Measurements from ENCODE around the gene FAM200C.
"Not testable (repeated sequence)": the region's sequence is repeated elsewhere in the genome, so short reads cannot be mapped to it uniquely, and the experiment has no call there.

The FAM200C gene

DNA sequence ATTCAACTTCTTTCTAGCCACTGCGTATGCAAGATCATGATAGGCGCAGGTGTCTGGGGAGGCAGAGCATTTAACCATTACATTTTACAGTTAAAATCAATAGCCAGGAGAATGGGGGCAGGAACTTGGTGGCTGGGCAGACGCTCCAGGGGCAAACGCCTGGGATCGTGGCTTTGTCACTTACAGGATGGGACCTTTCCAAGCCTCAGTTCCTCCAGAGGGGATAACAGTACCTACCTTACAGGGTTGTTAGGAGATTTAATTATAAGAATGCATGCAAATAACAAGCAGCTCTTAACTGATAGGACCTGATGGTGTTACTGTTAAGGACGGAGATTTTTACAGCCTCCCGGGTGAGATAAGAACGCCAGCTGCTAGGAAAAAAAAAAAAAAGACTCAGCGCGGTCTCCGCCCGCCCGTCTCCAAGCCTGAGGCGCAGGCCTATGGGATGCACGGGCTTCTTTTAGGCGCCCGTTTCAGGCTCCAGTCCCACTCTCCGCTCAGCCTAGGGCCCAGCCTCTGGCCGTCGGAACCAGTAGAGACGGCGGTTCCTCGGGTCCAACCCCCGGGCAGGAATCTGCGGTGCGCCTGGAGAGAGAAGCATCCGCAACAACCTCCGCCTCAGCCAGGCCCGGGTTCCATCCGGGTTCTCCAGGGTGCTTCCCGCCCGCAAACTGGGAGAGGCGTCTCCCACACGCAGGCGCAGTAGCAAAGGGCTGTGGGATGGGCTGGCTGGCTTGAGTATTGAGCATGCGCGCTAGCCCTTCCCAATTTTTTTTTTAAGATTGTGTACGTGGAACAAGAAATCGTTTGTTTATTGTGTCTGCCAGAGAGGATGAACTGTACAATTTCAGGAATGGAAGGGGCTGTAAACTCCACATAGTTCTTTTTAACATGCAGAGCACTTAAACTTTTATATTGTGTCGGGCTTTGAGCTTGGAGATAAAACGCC, at the start of gene FAM200C:
TSS of gene FAM200C (minus strand) at position 653 of the 952 bp plus-strand sequence. CDS start 4,564 bp downstream, outside the sequence.
- H3K4me3 ChIP-seq (ENCODE audit: low read depth, low read length), result peak within 1 kb of the TSS; percentile 67

DNA sequence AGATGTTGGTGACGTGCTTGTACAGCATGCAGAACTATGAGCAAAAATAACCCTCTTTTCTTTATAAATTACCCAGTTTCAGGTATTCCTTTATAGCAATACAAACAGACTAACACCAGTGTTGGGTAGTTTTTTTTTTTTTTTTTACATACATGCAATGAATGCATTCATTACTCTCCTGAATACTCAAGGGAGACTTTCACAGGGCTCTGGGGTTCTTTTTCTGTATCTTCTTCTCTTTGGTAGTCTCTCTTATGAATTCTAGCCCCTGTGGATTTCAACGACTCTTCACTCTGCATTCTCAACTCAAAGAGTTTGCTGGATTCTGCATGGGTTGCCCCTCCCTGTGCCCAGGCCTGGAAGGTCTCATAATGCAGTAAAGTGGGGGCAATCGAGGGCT, 49.6 kb upstream of the FAM200C start:
- no peak overlapping the region for H3K4me3 ChIP-seq (ENCODE audit: low read depth, low read length)

DNA sequence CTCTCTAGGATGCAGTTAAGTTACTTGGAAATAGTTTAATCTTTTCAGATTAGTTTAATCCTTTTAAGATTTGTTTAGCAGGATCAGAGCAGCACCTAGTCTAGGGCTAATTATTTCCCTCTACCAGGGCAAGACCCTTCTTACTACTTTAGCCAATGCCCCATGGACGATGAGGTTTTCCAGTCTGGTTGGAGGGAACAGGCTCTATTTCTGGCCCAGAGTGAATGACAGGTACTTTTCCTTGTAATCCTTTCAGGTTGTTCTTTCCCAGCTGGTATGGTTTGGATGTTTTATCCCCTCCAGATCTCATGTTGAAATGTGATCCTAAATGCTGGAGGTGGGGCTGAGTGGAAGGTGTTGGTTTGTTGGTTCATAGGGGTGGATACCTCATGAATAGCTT, 49.0 kb upstream of the FAM200C start:
- no peak overlapping the region for H3K4me3 ChIP-seq (ENCODE audit: low read depth, low read length)

- no peak overlapping the region for H3K4me3 ChIP-seq (ENCODE audit: low read depth, low read length)
Observed at GRCh38 chr5:160445751-160446150, 45.9 kb upstream of the FAM200C start.

DNA sequence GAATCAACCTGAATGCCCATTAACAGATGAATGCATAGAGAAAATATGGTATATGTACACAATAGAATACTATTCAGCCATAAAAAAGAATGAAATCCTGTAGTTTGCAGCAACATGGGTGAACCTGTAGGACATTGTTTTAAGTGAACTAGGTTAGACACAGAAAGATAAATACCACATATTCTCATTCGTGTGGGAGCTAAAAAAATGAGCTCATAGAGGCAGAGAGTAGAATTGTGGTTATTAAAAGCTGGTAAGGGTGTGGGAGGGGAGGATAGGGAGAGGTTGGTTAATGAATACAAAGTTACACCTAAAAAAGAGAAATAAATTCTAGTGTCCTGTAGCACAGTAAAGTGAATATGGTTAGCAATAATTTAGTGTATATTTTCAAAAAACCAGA, 45.3 kb upstream of the FAM200C start:
- H3K4me3 ChIP-seq (ENCODE audit: low read depth, low read length), result no peak overlapping the region

- no peak overlapping the region for H3K4me3 ChIP-seq (ENCODE audit: low read depth, low read length)
Observed at GRCh38 chr5:160444407-160444806, 44.6 kb upstream of the FAM200C start.

DNA sequence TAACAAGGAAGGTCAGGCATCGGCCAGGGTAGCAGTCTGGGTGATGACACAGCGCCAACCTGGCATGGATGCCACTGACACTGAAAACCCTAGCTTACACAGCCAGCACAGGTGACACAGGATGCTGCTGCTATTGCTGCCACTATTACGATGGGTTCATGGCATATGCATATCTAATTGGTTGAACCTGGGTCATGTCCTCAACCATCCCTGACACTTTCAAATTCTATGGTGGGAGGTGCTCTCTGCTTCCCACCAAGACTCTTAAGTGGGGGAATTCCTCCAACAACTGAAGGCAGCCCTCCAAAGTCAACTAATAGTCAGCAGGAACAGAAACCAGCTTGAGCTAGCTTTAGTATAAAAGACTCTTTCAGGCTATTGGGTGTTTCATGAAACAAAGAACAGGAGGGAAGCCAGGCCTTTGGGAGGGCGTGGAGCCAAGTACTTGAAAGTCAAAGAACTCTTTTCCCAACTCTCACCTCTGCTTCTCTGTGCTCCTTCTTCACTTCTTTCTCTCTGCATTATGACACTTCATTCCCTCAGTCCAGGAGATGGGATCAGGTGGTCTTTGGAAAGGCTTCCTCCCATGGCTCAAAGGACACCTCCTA, 43.1 kb upstream of the FAM200C start:
- H3K4me3 ChIP-seq (ENCODE audit: low read depth, low read length), result no peak overlapping the region

DNA sequence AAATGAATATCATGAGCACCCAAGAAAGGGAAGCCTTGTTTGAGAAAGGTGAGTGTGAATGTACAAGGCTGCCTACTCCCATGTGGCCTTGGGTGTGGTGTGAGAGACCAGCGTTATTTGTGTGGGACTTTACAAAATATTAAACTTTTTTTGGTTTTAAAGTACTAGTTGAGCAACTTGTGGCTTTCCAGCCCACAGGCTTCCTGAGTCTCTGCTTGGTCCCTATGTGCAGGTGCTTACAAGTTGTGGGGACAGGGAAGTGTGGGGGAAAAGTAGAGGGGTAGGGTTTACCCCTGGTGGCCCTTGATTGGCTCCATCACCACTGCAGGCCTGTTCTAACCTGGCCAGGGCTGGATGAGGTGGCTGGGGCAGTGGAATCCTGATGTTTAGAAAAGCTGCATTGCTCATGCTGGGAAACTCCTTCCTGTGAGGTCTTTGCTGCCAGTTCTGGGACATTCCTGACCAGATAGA, 41.5 kb upstream of the FAM200C start:
- H3K4me3 ChIP-seq (ENCODE audit: low read depth, low read length), result no peak overlapping the region

DNA sequence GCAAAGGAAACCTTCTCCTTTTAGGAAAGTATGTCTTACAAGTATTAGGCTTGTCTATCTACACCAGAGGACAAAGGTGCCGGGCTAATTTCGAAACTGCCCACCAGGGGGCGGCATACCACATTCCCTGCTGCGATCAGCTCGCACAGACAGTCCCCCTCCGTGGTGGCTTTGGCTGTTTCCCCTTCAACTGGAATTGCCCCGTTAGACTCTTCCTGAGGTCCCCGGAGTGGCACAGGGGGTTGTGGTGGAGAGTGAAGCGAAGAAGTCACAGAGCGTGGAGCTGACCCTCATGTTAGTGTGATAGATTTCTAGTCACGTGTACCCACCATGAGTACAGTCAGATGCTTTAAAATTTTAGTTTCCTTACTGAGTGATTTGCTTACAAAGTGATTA, 39.3 kb upstream of the FAM200C start:
- H3K4me3 ChIP-seq (ENCODE audit: low read depth, low read length), result peak overlapping the region; percentile 28

DNA sequence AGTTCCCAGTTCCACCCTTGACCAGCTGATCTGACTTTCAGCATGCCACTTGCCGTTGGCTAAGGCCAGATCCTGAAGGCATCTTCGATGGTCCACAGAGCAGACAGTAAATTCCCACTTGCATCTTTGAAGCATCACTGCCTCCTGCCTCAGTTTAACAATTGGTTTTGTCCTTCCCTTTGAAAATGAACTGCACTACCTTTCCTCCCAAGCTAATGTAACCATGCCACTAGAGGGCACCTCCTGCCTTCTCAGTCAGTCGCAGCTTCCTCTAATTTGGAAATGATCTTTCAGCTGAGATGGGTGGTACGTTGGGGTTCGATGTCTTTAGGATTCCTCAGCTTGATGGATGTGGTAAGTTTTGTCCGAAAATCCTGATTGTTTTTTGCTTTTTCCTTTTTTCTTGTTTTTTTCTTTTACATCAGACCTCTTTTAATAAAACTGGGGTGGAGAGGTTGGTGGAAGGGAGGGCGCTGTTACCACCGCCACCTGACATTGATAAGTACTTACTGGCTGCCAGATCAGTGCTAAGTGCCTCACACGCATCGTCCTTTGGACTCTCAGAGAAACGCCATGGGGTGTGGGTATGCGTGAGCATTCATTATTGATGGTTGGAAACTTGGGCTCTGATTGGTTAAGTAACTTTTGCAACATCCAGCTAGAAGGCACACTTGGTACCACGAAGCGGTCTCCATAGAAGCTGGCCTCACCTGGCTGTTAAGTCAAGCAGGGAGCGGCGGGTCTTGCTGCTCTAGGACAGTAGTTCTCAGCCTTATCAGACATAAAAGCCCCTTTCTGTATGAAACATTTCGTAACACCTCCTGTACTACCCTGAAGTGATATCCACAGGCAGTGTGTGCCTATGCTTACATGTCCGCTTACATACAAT, 38.7 kb upstream of the FAM200C start:
- peak overlapping the region; percentile 28 for H3K4me3 ChIP-seq (ENCODE audit: low read depth, low read length)

- H3K4me3 ChIP-seq (ENCODE audit: low read depth, low read length), result no peak overlapping the region
Observed at GRCh38 chr5:160437271-160437670, 37.4 kb upstream of the FAM200C start.

DNA sequence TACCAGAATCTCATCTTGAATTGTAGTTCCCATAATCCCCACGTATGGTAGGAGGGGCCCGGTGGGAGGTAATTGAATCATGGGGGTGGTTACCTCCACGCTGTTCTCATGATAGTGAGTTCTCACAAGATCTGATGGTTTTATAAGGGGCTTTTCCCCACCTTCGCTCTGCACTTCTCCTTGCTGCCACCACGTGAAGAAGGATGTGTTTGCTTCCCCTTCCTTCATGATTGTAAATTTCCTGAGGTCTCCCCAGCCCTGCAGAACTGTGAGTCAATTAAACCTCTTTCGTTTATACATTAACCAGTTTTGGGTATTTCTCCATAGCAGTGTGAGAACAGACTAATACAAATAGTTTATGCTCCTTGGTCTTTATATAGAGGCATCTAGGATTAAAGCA, 36.8 kb upstream of the FAM200C start:
- H3K4me3 ChIP-seq (ENCODE audit: low read depth, low read length), result not testable (repeated sequence)

GRCh38 chr5:160436017-160436416, 36.2 kb upstream of the FAM200C start:
- no peak overlapping the region for H3K4me3 ChIP-seq (ENCODE audit: low read depth, low read length)

GRCh38 chr5:160435532-160435931, 35.7 kb upstream of the FAM200C start:
- no peak overlapping the region for H3K4me3 ChIP-seq (ENCODE audit: low read depth, low read length)

DNA sequence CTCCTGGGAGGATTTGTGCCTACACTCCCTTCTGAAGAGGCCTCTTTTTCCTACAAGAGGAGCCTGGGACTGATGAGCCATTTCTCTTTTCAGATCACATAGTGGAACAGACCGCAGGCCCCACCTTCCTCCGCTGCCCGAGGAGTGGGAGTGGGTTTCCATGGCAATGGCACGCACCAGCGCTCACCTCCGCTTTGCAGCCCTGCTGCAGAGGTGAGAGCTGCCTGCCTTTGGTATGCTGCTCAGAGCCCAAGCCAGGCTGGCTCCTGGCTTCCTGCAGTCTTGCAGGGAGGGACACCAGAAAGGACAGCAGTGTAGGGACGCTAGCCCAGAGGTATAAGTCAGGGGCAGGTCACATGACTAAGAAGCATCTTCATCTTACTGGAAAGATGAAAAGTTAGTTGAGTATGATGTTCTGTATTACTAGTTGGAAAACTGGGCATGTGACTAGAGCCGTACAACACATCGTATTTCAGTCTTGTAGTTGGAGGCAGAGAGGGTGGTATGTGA, 34.2 kb upstream of the FAM200C start:
- no peak overlapping the region for H3K4me3 ChIP-seq (ENCODE audit: low read depth, low read length)

- H3K4me3 ChIP-seq (ENCODE audit: low read depth, low read length), result no peak overlapping the region
Observed at GRCh38 chr5:160432787-160433186, 32.9 kb upstream of the FAM200C start.

DNA sequence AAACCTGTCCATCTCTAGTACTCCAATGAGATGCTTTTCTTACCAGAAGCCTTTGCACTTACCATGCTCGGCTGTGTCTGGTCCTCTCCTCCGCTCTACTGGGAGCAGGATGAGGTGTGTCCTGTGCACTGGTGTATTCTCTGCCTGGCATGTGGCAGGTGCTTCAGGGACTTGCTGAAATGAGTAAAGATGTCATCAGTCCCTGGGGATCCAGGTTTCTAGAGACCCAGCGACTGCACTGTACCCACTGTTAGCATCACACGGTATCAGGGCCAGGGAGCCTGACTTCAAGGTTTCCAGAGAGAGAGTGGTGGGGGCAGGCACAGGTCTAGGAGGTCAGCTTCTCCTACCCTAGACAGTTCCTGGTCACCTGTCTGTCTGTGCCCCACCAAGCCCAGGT, 32.3 kb upstream of the FAM200C start:
- no peak overlapping the region for H3K4me3 ChIP-seq (ENCODE audit: low read depth, low read length)

DNA sequence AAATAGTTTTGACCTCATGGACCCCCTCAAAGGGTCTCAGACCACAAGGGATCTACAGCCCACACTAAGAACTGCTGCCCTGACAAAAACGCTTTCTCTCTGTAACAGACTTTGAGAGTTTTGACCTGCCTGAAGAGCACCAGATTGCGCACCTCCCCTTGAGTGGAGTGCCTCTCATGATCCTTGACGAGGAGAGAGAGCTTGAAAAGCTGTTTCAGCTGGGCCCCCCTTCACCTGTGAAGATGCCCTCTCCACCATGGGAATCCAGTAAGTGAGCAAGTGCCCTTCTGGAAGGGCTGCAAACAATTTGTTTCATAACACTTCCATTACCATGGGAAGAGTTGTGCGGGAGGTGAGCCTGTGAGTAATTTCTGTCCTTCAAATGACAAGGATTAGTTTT, 27.8 kb upstream of the FAM200C start:
- no peak overlapping the region for H3K4me3 ChIP-seq (ENCODE audit: low read depth, low read length)

GRCh38 chr5:160423099-160423498, 23.2 kb upstream of the FAM200C start:
- H3K4me3 ChIP-seq (ENCODE audit: low read depth, low read length), result no peak overlapping the region

- H3K4me3 ChIP-seq (ENCODE audit: low read depth, low read length), result peak within 1 kb of the TSS; percentile 84
Observed at GRCh38 chr5:160421625-160422258, 21.9 kb upstream of the FAM200C start, which contains the start of gene PTTG1. TSS of gene PTTG1 (plus strand) at chr5:160421855. CDS start at chr5:160422313, 458 bp downstream.

DNA sequence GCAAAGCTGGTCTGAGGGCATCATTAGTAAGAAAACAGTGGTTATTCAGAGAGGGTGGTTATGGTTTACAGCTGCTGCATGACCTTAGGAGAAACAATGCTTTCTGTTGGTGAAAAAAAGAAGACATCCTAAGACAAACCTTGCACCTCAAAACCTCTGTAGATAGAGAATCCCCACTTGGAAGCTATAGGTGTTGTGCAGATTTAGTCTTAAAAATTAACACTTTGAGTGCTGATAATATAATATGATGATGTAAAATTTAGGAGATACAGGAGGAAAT, 20.4 kb upstream of the FAM200C start:
- no peak overlapping the region for H3K4me3 ChIP-seq (ENCODE audit: low read depth, low read length)

Measured in iPS-11a (cell line).